IMR-90 (cell line): ENCODE results near the gene CCSER2. TPM values are rescaled to one million over a fixed set of nuclear protein-coding genes. Genes with fewer than 3 reads are reported as not detected.

Experiments
- ATAC-seq: fragments of 200-7000 bp; cut with Tn5 transposase; 2 replicates; pipeline ENCODE4 v1.9.1; 2020; ENCODE audit warnings: low read depth, mild to moderate bottlenecking, moderate library complexity
- BruUV-seq: library from RNA; stranded (reverse); fragments of 400-500 nt; replicated peaks from 2 replicates; lab custom pipeline; 2021; lab: Mats Ljungman, UMichigan
- CTCF ChIA-PET: fragments of 300-600 bp; formaldehyde crosslinking; extraction: SDS; loops from one replicate; lab custom pipeline; 2021; ENCODE audit warnings: antibody characterized with exemption; lab: Yijun Ruan, JAX
- POLR2A ChIA-PET: fragments of 300-600 bp; sonication (Branson Sonifier 250); formaldehyde crosslinking; loops from one replicate; lab custom pipeline; 2022; ENCODE audit warnings: antibody characterized with exemption; ENCODE audit not compliant: unreplicated experiment; lab: Charles Lee
- DNase-seq: peaks from one replicate; pipeline ENCODE4 v3.0.0; 2013
- H2AFZ ChIP-seq: replicated peaks from 2 replicates; pipeline ENCODE3; 2013; ENCODE audit warnings: low read length, mild to moderate bottlenecking; ENCODE audit not compliant: poor library complexity
- H2AK5ac ChIP-seq: 2 replicates; pipeline ENCODE4 v1.6.1; 2013; ENCODE audit warnings: low read depth, low read length, inconsistent platforms
- H2AK9ac ChIP-seq: replicated peaks from 2 replicates; pipeline ENCODE3; 2013; ENCODE audit warnings: mild to moderate bottlenecking, low read depth, low read length, moderate library complexity; ENCODE audit not compliant: poor library complexity
- H2BK120ac ChIP-seq: 2 replicates; pipeline ENCODE4 v1.6.1; 2013; ENCODE audit warnings: low read depth, low read length, inconsistent platforms
- H2BK15ac ChIP-seq: 3 replicates; pipeline ENCODE4 v1.6.1; 2013; ENCODE audit warnings: low read depth, low read length, inconsistent platforms
- H2BK20ac ChIP-seq: 2 replicates; pipeline ENCODE4 v1.6.1; 2013; ENCODE audit warnings: low read depth, mild to moderate bottlenecking, inconsistent platforms, low read length, moderate library complexity
- H2BK5ac ChIP-seq: 2 replicates; pipeline ENCODE4 v1.6.1; 2013; ENCODE audit warnings: mild to moderate bottlenecking, low read depth, low read length, inconsistent platforms; ENCODE audit not compliant: poor library complexity, severe bottlenecking
- H3K14ac ChIP-seq: replicated peaks from 2 replicates; pipeline ENCODE4 v1.6.1; 2013; ENCODE audit warnings: low read depth, low read length, inconsistent platforms
- H3K18ac ChIP-seq: 2 replicates; pipeline ENCODE4 v1.6.1; 2013; ENCODE audit warnings: low read depth, low read length, control low read depth
- H3K23ac ChIP-seq: 2 replicates; pipeline ENCODE4 v1.6.1; 2013; ENCODE audit warnings: low read depth, low read length, inconsistent platforms
- H3K27ac ChIP-seq: 2 replicates; pipeline ENCODE4 v1.5.1; 2013; ENCODE audit warnings: mild to moderate bottlenecking, control low read depth, low read length; ENCODE audit not compliant: insufficient read depth
- H3K27me3 ChIP-seq: 2 replicates; pipeline ENCODE4 v1.6.1; 2013; ENCODE audit warnings: low read length; ENCODE audit not compliant: control insufficient read depth, insufficient read depth
- H3K36me3 ChIP-seq: 2 replicates; pipeline ENCODE4 v1.6.1; 2013; ENCODE audit warnings: low read length, mixed read lengths; ENCODE audit not compliant: control insufficient read depth, insufficient read depth
- H3K4ac ChIP-seq: 2 replicates; pipeline ENCODE4 v1.6.1; 2013; ENCODE audit warnings: low read depth, low read length, inconsistent platforms
- H3K4me1 ChIP-seq: 2 replicates; pipeline ENCODE4 v1.6.1; 2013; ENCODE audit warnings: low read length, mixed read lengths; ENCODE audit not compliant: control insufficient read depth, insufficient read depth
- H3K4me2 ChIP-seq: 2 replicates; pipeline ENCODE4 v1.6.1; 2013; ENCODE audit warnings: low read depth, mild to moderate bottlenecking, control low read depth, low read length, moderate library complexity
- H3K4me3 ChIP-seq: 2 replicates; pipeline ENCODE4 v1.5.1; 2013; ENCODE audit warnings: low read depth, mild to moderate bottlenecking, control low read depth, low read length, moderate library complexity; ENCODE audit not compliant: insufficient read depth
- H3K56ac ChIP-seq: 2 replicates; pipeline ENCODE4 v1.6.1; 2013; ENCODE audit warnings: low read length, inconsistent platforms; ENCODE audit not compliant: insufficient read depth; ENCODE audit errors: extremely low read depth
- H3K79me1 ChIP-seq, 2 experiments: 2 replicates each; pipeline ENCODE4 v1.6.1; 2013; ENCODE audit warnings: low read length in 2 of 2, inconsistent platforms in 1 of 2, low read depth in 1 of 2
- H3K9ac ChIP-seq: 2 replicates; pipeline ENCODE4 v1.6.1; 2013; ENCODE audit warnings: low read depth, low read length, control low read depth
- H3K9me1 ChIP-seq: 2 replicates; pipeline ENCODE4 v1.6.1; 2013; ENCODE audit warnings: low read length, inconsistent platforms; ENCODE audit not compliant: insufficient read depth
- H3K9me3 ChIP-seq: 2 replicates; pipeline ENCODE4 v1.6.1; 2013; ENCODE audit warnings: low read length; ENCODE audit not compliant: control insufficient read depth, insufficient read depth
- H4K20me1 ChIP-seq: 2 replicates; pipeline ENCODE4 v1.6.1; 2013; ENCODE audit warnings: low read length, inconsistent platforms; ENCODE audit not compliant: insufficient read depth
- H4K5ac ChIP-seq: 2 replicates; pipeline ENCODE4 v1.6.1; 2013; ENCODE audit warnings: mild to moderate bottlenecking, low read depth, low read length, control low read depth
- H4K8ac ChIP-seq, 2 experiments: 2 replicates each; pipeline ENCODE4 v1.6.1; 2013; ENCODE audit warnings: low read depth in 2 of 2, low read length in 2 of 2, control low read depth in 1 of 2, inconsistent platforms in 1 of 2
- H4K91ac ChIP-seq: 2 replicates; pipeline ENCODE4 v1.6.1; 2013; ENCODE audit warnings: low read depth, low read length, inconsistent platforms; ENCODE audit not compliant: insufficient read depth
- CEBPB ChIP-seq: IDR thresholded peaks from 2 replicates; pipeline ENCODE4 v1.6.1; 2012; ENCODE audit warnings: low read depth, low read length, improper control_type of control experiment
- CTCF ChIP-seq: conservative IDR thresholded peaks from 2 replicates; pipeline ENCODE4 v1.5.1; 2012; ENCODE audit warnings: mild to moderate bottlenecking, low read depth, low read length, improper control_type of control experiment
- MAFK ChIP-seq: IDR thresholded peaks from 2 replicates; pipeline ENCODE4 v1.6.1; 2012; ENCODE audit warnings: low read depth, low read length, improper control_type of control experiment
- MXI1 ChIP-seq: IDR thresholded peaks from 2 replicates; pipeline ENCODE4 v1.6.1; 2012; ENCODE audit warnings: low read depth, mild to moderate bottlenecking, low read length, moderate library complexity, borderline replicate concordance
- POLR2A ChIP-seq: IDR thresholded peaks from 2 replicates; pipeline ENCODE4 v1.6.1; 2012; ENCODE audit warnings: mild to moderate bottlenecking, low read depth, low read length
- RFX5 ChIP-seq: IDR thresholded peaks from 2 replicates; pipeline ENCODE4 v1.8.0; 2012; ENCODE audit warnings: low read depth, mild to moderate bottlenecking, low read length, moderate library complexity
- SMC3 ChIP-seq: fragments of 150-350 bp; IDR thresholded peaks from 2 replicates; pipeline ENCODE4 v1.6.1; 2016; ENCODE audit warnings: low read depth, mild to moderate bottlenecking, antibody characterized with exemption, low read length, moderate library complexity
- WGBS, 2 experiments: methylation state at CpG; one replicate each; pipeline versions ENCODE4 v1.1.5 to v1.1.7; 2013; ENCODE audit warnings: missing lambda C conversion rate in 2 of 2; ENCODE audit not compliant: insufficient read length in 1 of 2; ENCODE audit errors: extremely low coverage in 2 of 2; 5-methylcytosine and 5-hydroxymethylcytosine counted together
- dilution Hi-C: fragments of 300-500 bp; cut with HindIII; formaldehyde crosslinking; loops from one replicate; pipeline ENCODE4 v1.14.3; 2018; ENCODE audit warnings: low sequenced_read_pairs; ENCODE audit not compliant: unreplicated experiment
- in situ Hi-C: fragments of 300-500 bp; cut with MboI; formaldehyde crosslinking; loops from 3 replicates; pipeline ENCODE4 v1.14.3; 2019; ENCODE audit warnings: low sequenced_read_pairs, inconsistent platforms, mixed read lengths
- intact Hi-C: fragments of 100-400 bp; cut with micrococcal nuclease; formaldehyde crosslinking; loops from 2 replicates; pipeline ENCODE4 v1.10.0; 2022
- polyA plus RNA-seq, 3 experiments: library from polyadenylated mRNA; depleted of rRNA; stranded (reverse); fragments of >200 nt; gene quantifications; 2 replicates each; pipeline ENCODE4 v1.2.3, GENCODE V29; 2012; ENCODE audit warnings: low replicate concordance in 1 of 3
- total RNA-seq: library from RNA; depleted of rRNA; stranded (reverse); fragments of >200 nt; gene quantifications from 2 replicates; pipeline ENCODE4 v1.2.3, GENCODE V29; 2012
- TF ChIP-seq, protein P1 (sequence below): fragments of 150-350 bp; IDR thresholded peaks from 2 replicates; pipeline ENCODE4 v1.6.1; 2017; ENCODE audit warnings: mild to moderate bottlenecking, antibody characterized with exemption, low read length, low read depth
- TF ChIP-seq, protein P2 (sequence below): fragments of 150-350 bp; IDR thresholded peaks from 2 replicates; pipeline ENCODE4 v1.6.1; 2016; ENCODE audit warnings: low read depth, mild to moderate bottlenecking, low read length, moderate library complexity, borderline replicate concordance

The CCSER2 gene
- total and polyA plus RNA-seq, 2 of the 4 experiments (the other 2 are of a cell fraction): 20.4 to 31.7 TPM

DNA sequence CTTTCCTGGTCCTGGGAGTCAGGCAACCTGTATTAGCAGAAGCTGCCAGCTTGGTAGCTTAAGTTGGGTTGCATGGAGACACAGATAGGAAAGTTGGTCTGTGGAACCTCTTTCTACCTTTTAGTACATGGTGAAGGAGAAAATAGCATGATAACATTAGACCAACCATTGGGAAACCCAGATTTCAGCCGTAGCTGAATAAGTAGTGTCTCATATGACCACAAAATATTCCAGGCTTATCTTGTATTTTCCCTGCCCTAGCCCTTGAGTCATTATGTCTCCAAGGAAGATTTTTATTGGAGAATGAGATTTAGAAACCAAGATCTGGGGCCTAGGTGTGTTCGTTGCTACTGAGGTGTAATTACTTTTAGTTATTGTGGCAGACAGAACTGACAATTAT is 67.2 kb downstream of the CCSER2 start:
- intact Hi-C loops: no loop called here
- dilution Hi-C loops: no loop called here
- H3K56ac ChIP-seq: no peak overlapping the region
- ChIA-PET POLR2A (no interaction called here), CTCF (interaction anchor here (0.6 kb wide), 1 partner anchor 10 kb away, joined by 3 read pairs; no protein-coding TSS in a partner anchor)
- peaks cover 4% of the 10 kb centered on the region; the same call in 1 of the 2 replicates for H3K36me3 ChIP-seq
- peaks cover 2% of the 10 kb centered on the region; the same call in 1 of the 2 replicates for H3K4me1 ChIP-seq
- no peak overlapping the region for H2AK5ac ChIP-seq
- H3K4ac ChIP-seq: no peak overlapping the region
- BruUV-seq: no TSS peak
- no peak overlapping the region for H2BK120ac ChIP-seq
- H3K4me3 ChIP-seq: no peak overlapping the region
- no peak overlapping the region for H4K5ac ChIP-seq
- H2BK20ac ChIP-seq: no peak overlapping the region
- H4K91ac ChIP-seq: no peak overlapping the region
- H3K9me3 ChIP-seq: peaks cover 2% of the 10 kb centered on the region
- in situ Hi-C loops: no loop called here
- H3K27ac ChIP-seq: no peak overlapping the region
- no peaks in the 10 kb centered on the region for H3K9me1 ChIP-seq
- TF ChIP-seq RFX5 (no peak), CEBPB (no peak), MAFK (no peak), CTCF (no peak), POLR2A (no peak), MXI1 (no peak), SMC3 (no peak)
- TF ChIP-seq, protein P1, sequence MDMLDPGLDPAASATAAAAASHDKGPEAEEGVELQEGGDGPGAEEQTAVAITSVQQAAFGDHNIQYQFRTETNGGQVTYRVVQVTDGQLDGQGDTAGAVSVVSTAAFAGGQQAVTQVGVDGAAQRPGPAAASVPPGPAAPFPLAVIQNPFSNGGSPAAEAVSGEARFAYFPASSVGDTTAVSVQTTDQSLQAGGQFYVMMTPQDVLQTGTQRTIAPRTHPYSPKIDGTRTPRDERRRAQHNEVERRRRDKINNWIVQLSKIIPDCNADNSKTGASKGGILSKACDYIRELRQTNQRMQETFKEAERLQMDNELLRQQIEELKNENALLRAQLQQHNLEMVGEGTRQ: no peak
- TF ChIP-seq, protein P2, sequence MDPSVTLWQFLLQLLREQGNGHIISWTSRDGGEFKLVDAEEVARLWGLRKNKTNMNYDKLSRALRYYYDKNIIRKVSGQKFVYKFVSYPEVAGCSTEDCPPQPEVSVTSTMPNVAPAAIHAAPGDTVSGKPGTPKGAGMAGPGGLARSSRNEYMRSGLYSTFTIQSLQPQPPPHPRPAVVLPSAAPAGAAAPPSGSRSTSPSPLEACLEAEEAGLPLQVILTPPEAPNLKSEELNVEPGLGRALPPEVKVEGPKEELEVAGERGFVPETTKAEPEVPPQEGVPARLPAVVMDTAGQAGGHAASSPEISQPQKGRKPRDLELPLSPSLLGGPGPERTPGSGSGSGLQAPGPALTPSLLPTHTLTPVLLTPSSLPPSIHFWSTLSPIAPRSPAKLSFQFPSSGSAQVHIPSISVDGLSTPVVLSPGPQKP: no peak
- no peaks in the 10 kb centered on the region for H3K27me3 ChIP-seq
- no peak overlapping the region for H2BK5ac ChIP-seq
- no peaks in the 10 kb centered on the region; the same call in 1 of the 2 replicates for H4K20me1 ChIP-seq
- ATAC-seq (no peak), DNase-seq (no peak)
- H3K9ac ChIP-seq: no peak overlapping the region
- H3K23ac ChIP-seq: no peak overlapping the region
- no peak overlapping the region for H2AK9ac ChIP-seq
- H3K18ac ChIP-seq: no peak overlapping the region
- no peak overlapping the region for H3K4me2 ChIP-seq
- H2BK15ac ChIP-seq: no peak overlapping the region
- no peak overlapping the region for H4K8ac ChIP-seq
- peaks cover 34 to 36% of the 10 kb centered on the region in 2 experiments for H3K79me1 ChIP-seq
- no peak overlapping the region for H2AFZ ChIP-seq
- H3K14ac ChIP-seq: no peak overlapping the region
- no CpG with 5 or more reads among the region's 2 CpGs for WGBS, 2 experiments
